Loucy (cell line): ENCODE data around the gene TBCE.

Source experiments
- H2AFZ ChIP-seq: fragments of 200-600 bp; sonication (generic); 2 replicates; pipeline ENCODE4 v1.6.0; 2016; ENCODE audit warnings: antibody characterized with exemption, mild to moderate bottlenecking, low read length, moderate library complexity
- H3F3A ChIP-seq: fragments of 200-600 bp; 2 replicates; pipeline ENCODE4 v1.6.0; 2016; ENCODE audit warnings: antibody characterized with exemption, low read depth, mild to moderate bottlenecking
- H3K27me3 ChIP-seq: fragments of 200-600 bp; sonication (generic); 2 replicates; pipeline ENCODE4 v1.6.1; 2014; ENCODE audit warnings: low read length, mild to moderate bottlenecking; ENCODE audit not compliant: insufficient read depth, poor library complexity, severe bottlenecking
- H3K36me3 ChIP-seq: fragments of 200-600 bp; sonication (generic); 2 replicates; pipeline ENCODE4 v1.6.1; 2016; ENCODE audit warnings: low read length; ENCODE audit not compliant: insufficient read depth
- H3K4me1 ChIP-seq: fragments of 200-600 bp; sonication (generic); 2 replicates; pipeline ENCODE4 v1.5.1; 2014; ENCODE audit warnings: low read length, mild to moderate bottlenecking; ENCODE audit not compliant: insufficient read depth, poor library complexity, severe bottlenecking
- H3K4me2 ChIP-seq: fragments of 200-600 bp; sonication (generic); 2 replicates; pipeline ENCODE4 v1.6.0; 2014; ENCODE audit warnings: antibody characterized with exemption, low read length, low read depth, mild to moderate bottlenecking; ENCODE audit not compliant: poor library complexity, severe bottlenecking
- H3K4me3 ChIP-seq: fragments of 200-600 bp; sonication (generic); 2 replicates; pipeline ENCODE4 v1.5.1; 2014; ENCODE audit warnings: low read length, mild to moderate bottlenecking, mixed read lengths; ENCODE audit not compliant: poor library complexity, severe bottlenecking
- H3K79me2 ChIP-seq: fragments of 200-600 bp; sonication (generic); 2 replicates; pipeline ENCODE4 v1.6.1; 2014; ENCODE audit warnings: low read length; ENCODE audit not compliant: insufficient read depth
- H3K9ac ChIP-seq: fragments of 200-600 bp; sonication (generic); 2 replicates; pipeline ENCODE4 v1.6.0; 2014; ENCODE audit warnings: mild to moderate bottlenecking, low read depth, low read length, moderate library complexity; ENCODE audit not compliant: poor library complexity, severe bottlenecking
- H3K9me2 ChIP-seq: fragments of 200-600 bp; sonication (generic); replicated peaks from 2 replicates; pipeline ENCODE4 v1.6.1; 2016; ENCODE audit warnings: low read depth, low read length, mixed read lengths
- H3K9me3 ChIP-seq: fragments of 200-600 bp; sonication (generic); 2 replicates; pipeline ENCODE4 v1.6.1; 2014; ENCODE audit warnings: mild to moderate bottlenecking, antibody characterized with exemption, low read length, low read depth; ENCODE audit not compliant: insufficient read depth
- H4K20me1 ChIP-seq: fragments of 200-600 bp; sonication (generic); 2 replicates; pipeline ENCODE4 v1.6.0; 2014; ENCODE audit warnings: antibody characterized with exemption, low read length, mild to moderate bottlenecking; ENCODE audit not compliant: insufficient read depth, poor library complexity, severe bottlenecking
- CTCF ChIP-seq: fragments of 200-600 bp; sonication (generic); conservative IDR thresholded peaks from 2 replicates; pipeline ENCODE4 v1.5.1; 2014; ENCODE audit warnings: mild to moderate bottlenecking, antibody characterized with exemption, low read length
- EZH2phosphoT487 ChIP-seq: fragments of 200-600 bp; IDR thresholded peaks from 2 replicates; pipeline ENCODE4 v1.6.1; 2018; ENCODE audit warnings: antibody characterized with exemption, mild to moderate bottlenecking, moderate library complexity, borderline replicate concordance

The TBCE gene

GRCh38 chr1:235434001-235434400, 66.8 kb downstream of the TBCE start:
- H3F3A ChIP-seq: no peaks in the 10 kb centered on the region
- H3K36me3 ChIP-seq: peaks cover 39% of the 10 kb centered on the region; the same call in 1 of the 2 replicates
- no peak overlapping the region for H3K9ac ChIP-seq
- no peak overlapping the region for H3K4me2 ChIP-seq
- H3K9me2 ChIP-seq: no peaks in the 10 kb centered on the region
- H3K4me1 ChIP-seq: no peaks in the 10 kb centered on the region
- H4K20me1 ChIP-seq: no peaks in the 10 kb centered on the region
- H3K27me3 ChIP-seq: no peaks in the 10 kb centered on the region
- TF ChIP-seq CTCF: peak; percentile 26; the same call in 1 of the 2 replicates
- TF ChIP-seq EZH2phosphoT487: no peak
- no peak overlapping the region for H2AFZ ChIP-seq
- H3K4me3 ChIP-seq: no peak overlapping the region
- no peaks in the 10 kb centered on the region for H3K9me3 ChIP-seq
- H3K79me2 ChIP-seq: no peaks in the 10 kb centered on the region

- no peaks in the 10 kb centered on the region for H3F3A ChIP-seq
- H3K27me3 ChIP-seq: no peaks in the 10 kb centered on the region
- H4K20me1 ChIP-seq: no peaks in the 10 kb centered on the region
- H3K79me2 ChIP-seq: no peaks in the 10 kb centered on the region
- peaks cover 75% of the 10 kb centered on the region; the same call in 1 of the 2 replicates for H3K36me3 ChIP-seq
- no peaks in the 10 kb centered on the region for H3K4me1 ChIP-seq
- no peaks in the 10 kb centered on the region for H3K9me2 ChIP-seq
- no peak overlapping the region for H3K4me2 ChIP-seq
- no peak overlapping the region for H3K9ac ChIP-seq
- no peak overlapping the region for H2AFZ ChIP-seq
- no peaks in the 10 kb centered on the region for H3K9me3 ChIP-seq
- TF ChIP-seq CTCF: no peak
- TF ChIP-seq EZH2phosphoT487: no peak
- no peak overlapping the region for H3K4me3 ChIP-seq
Observed at GRCh38 chr1:235441159-235441685, 74.0 kb downstream of the TBCE start.

GRCh38 chr1:235442788-235443429, 75.7 kb downstream of the TBCE start:
- Histone ChIP-seq H3K36me3 (peaks cover 75% of the 10 kb centered on the region; the same call in 1 of the 2 replicates), H3K4me1 (no peaks in the 10 kb centered on the region), H3K9me3 (no peaks in the 10 kb centered on the region), H4K20me1 (no peaks in the 10 kb centered on the region), H3F3A (no peaks in the 10 kb centered on the region), H3K4me3 (no peak overlapping the region), H3K9ac (no peak overlapping the region), H3K27me3 (no peaks in the 10 kb centered on the region), H3K4me2 (no peak overlapping the region), H2AFZ (no peak overlapping the region), H3K79me2 (no peaks in the 10 kb centered on the region), H3K9me2 (no peaks in the 10 kb centered on the region)
- no peak for TF ChIP-seq EZH2phosphoT487
- TF ChIP-seq CTCF: no peak
